K562 (cell line): ENCODE results near the gene ACBD4. TPM values are rescaled to one million over a fixed set of nuclear protein-coding genes. Genes with fewer than 3 reads are reported as not detected.

ENCODE experiments used
- ATAC-seq: fragments of 200-7000 bp; cut with Tn5 transposase; 3 replicates; pipeline ENCODE4 v1.9.1; 2020; ENCODE audit warnings: moderate library complexity
- BruUV-seq: library from RNA; stranded (reverse); fragments of 400-500 nt; replicated peaks from 2 replicates; lab custom pipeline; 2021; lab: Mats Ljungman, UMichigan
- CTCF ChIA-PET: fragments of 300-600 bp; formaldehyde crosslinking; extraction: SDS; loops from one replicate; lab custom pipeline; 2021; ENCODE audit warnings: low intra/inter-chr PET ratio; lab: Yijun Ruan, JAX
- POLR2A ChIA-PET: fragments of 300-600, 350-650 bp; sonication (Branson Sonifier 250); formaldehyde crosslinking; extraction: SDS; loops from one replicate; lab custom pipeline; 2021; ENCODE audit warnings: antibody characterized with exemption, inconsistent platforms; lab: Yijun Ruan, JAX
- DNase-seq, 4 experiments: peaks; one replicate each; pipeline versions ENCODE4 v3.0.0 to v3.0.0-alpha.2; 2011 to 2018; ENCODE audit warnings: low spot score in 3 of 4, mixed read lengths in 3 of 4; ENCODE audit errors: extremely low read depth in 1 of 4
- FAIRE-seq: peaks from 2 replicates; lab custom pipeline; 2011; peaks lifted over from hg19 to GRCh38; lab: Jason Lieb, UNC
- H2AFZ ChIP-seq: 2 replicates; pipeline ENCODE4 v1.6.0; 2011; ENCODE audit warnings: low read depth, low read length, control low read depth, inconsistent platforms
- H3K27ac ChIP-seq: fragments of 200-600 bp; 3 replicates; pipeline ENCODE4 v1.8.0; 2011; ENCODE audit warnings: low read depth, mild to moderate bottlenecking, control low read depth, inconsistent platforms, low read length, moderate library complexity, mixed read lengths; ENCODE audit errors: extremely low read depth
- H3K27me3 ChIP-seq, 2 experiments: fragments of 300-600 bp in 1 of 2; 2 replicates in 1 of 2; 3 replicates in 1 of 2; pipeline versions ENCODE4 v1.6.0 to v1.8.0; 2011; ENCODE audit warnings: inconsistent platforms in 2 of 2, low read length in 2 of 2, mild to moderate bottlenecking in 1 of 2, mixed read lengths in 1 of 2, moderate library complexity in 1 of 2; ENCODE audit not compliant: control insufficient read depth in 2 of 2, insufficient read depth in 2 of 2
- H3K36me3 ChIP-seq: fragments of 300-600 bp; 3 replicates; pipeline ENCODE4 v1.8.0; 2011; ENCODE audit warnings: mild to moderate bottlenecking, low read length, inconsistent platforms; ENCODE audit not compliant: control insufficient read depth, insufficient read depth
- H3K4me1 ChIP-seq, 2 experiments: fragments of 200-600 bp in 1 of 2; replicated peaks in 1 of 2; 2 replicates in 1 of 2; 3 replicates in 1 of 2; pipeline versions ENCODE4 v1.5.1 to v1.8.0; 2011; ENCODE audit warnings: inconsistent platforms in 2 of 2, low read length in 2 of 2, mild to moderate bottlenecking in 1 of 2, mixed read lengths in 1 of 2, moderate library complexity in 1 of 2; ENCODE audit not compliant: control insufficient read depth in 2 of 2, insufficient read depth in 2 of 2
- H3K4me2 ChIP-seq: 2 replicates; pipeline ENCODE4 v1.6.1; 2011; ENCODE audit warnings: low read length, control low read depth, inconsistent platforms, mixed read lengths; ENCODE audit not compliant: insufficient read depth
- H3K4me3 ChIP-seq: fragments of 200-600 bp; sonication (generic), shearing (Covaris generic); 2 replicates; pipeline ENCODE4 v1.5.1; 2016; ENCODE audit warnings: control low read depth, inconsistent platforms
- H3K79me2 ChIP-seq: fragments of 200-600 bp; 3 replicates; pipeline ENCODE4 v1.8.0; 2011; ENCODE audit warnings: low read length, inconsistent platforms; ENCODE audit not compliant: control insufficient read depth, insufficient read depth
- H3K9ac ChIP-seq, 2 experiments: 2 replicates each; pipeline versions ENCODE4 v1.6.0 to v1.6.1; 2011; ENCODE audit warnings: low read depth in 2 of 2, low read length in 2 of 2, control low read depth in 1 of 2, inconsistent platforms in 1 of 2, mild to moderate bottlenecking in 1 of 2, mixed read lengths in 1 of 2; ENCODE audit not compliant: insufficient read depth in 1 of 2
- H3K9me1 ChIP-seq: one replicate; pipeline ENCODE4 v1.6.0; 2011; ENCODE audit warnings: inconsistent platforms, mild to moderate bottlenecking, low read length, moderate library complexity; ENCODE audit not compliant: control insufficient read depth, insufficient read depth
- H3K9me3 ChIP-seq: replicated peaks from 2 replicates; pipeline ENCODE4 v1.5.1; 2011; ENCODE audit warnings: low read depth, low read length, inconsistent platforms; ENCODE audit not compliant: control insufficient read depth, insufficient read depth
- H4K20me1 ChIP-seq: replicated peaks from 2 replicates; pipeline ENCODE4 v1.6.1; 2011; ENCODE audit warnings: low read length, inconsistent platforms, mixed read lengths; ENCODE audit not compliant: control insufficient read depth, insufficient read depth
- ARID3A ChIP-seq: IDR thresholded peaks from 2 replicates; pipeline ENCODE4 v1.6.1; 2012; ENCODE audit warnings: low read depth, low read length, improper control_type of control experiment, borderline replicate concordance
- CUX1 ChIP-seq: fragments of 200-800 bp; sonication (Bioruptor generic); IDR thresholded peaks from 2 replicates; pipeline ENCODE4 v1.6.1; 2016; ENCODE audit warnings: missing genetic modification characterization, missing compliant biosample characterization
- HDGF ChIP-seq: fragments of 450-650 bp; IDR thresholded peaks from 2 replicates; pipeline ENCODE4 v1.6.1; 2016
- HOXB6 ChIP-seq: fragments of 250-450 bp; sonication (Bioruptor Pico); IDR thresholded peaks from 2 replicates; pipeline ENCODE4 v1.5.1; 2022; ENCODE audit warnings: mild to moderate bottlenecking, borderline replicate concordance
- MCM5 ChIP-seq: fragments of 450-650 bp; IDR thresholded peaks from 2 replicates; pipeline ENCODE4 v1.6.1; 2016; ENCODE audit warnings: low read depth
- RBBP5 ChIP-seq: fragments of 200-600 bp; sonication (generic); IDR thresholded peaks from 2 replicates; pipeline ENCODE4 v1.6.1; 2012; ENCODE audit warnings: borderline replicate concordance, mild to moderate bottlenecking, low read length, control low read depth, inconsistent platforms; ENCODE audit not compliant: insufficient read depth, poor library complexity, severe bottlenecking
- ZNF408 ChIP-seq: fragments of 250-450 bp; sonication (Bioruptor Pico); IDR thresholded peaks from 2 replicates; pipeline ENCODE4 v1.4.0; 2020; ENCODE audit warnings: low read depth, mild to moderate bottlenecking, moderate library complexity
- ZNF609 ChIP-seq: sonication (generic); formaldehyde crosslinking; IDR thresholded peaks from 2 replicates; pipeline ENCODE4 v1.8.1; 2023; ENCODE audit warnings: missing genetic modification reagents, mild to moderate bottlenecking, borderline replicate concordance
- ZNF695 ChIP-seq: fragments of 450-650 bp; formaldehyde crosslinking; IDR thresholded peaks from 2 replicates; pipeline ENCODE4 v1.4.0; 2020; ENCODE audit warnings: mild to moderate bottlenecking, moderate library complexity
- ZSCAN32 ChIP-seq: fragments of 450-650 bp; formaldehyde crosslinking; IDR thresholded peaks from 2 replicates; pipeline ENCODE4 v1.4.0; 2020; ENCODE audit warnings: mild to moderate bottlenecking, moderate library complexity
- WGBS: fragments of 100-300 bp; shearing (Covaris generic); methylation state at CpG from one replicate; pipeline ENCODE4 v1.1.6; 2016; ENCODE audit warnings: low coverage, mixed read lengths; ENCODE audit not compliant: insufficient coverage; ENCODE audit errors: missing lambda C conversion rate; 5-methylcytosine and 5-hydroxymethylcytosine counted together
- in situ Hi-C: fragments of 300-500 bp; cut with MboI; formaldehyde crosslinking; loops from 4 replicates; pipeline ENCODE4 v1.15.0; 2018; ENCODE audit warnings: inconsistent platforms, mixed read lengths
- intact Hi-C: fragments of 100-400 bp; cut with micrococcal nuclease; formaldehyde crosslinking; loops from 2 replicates; pipeline ENCODE4 v1.14.2; 2022
- polyA plus RNA-seq, 8 experiments: library from polyadenylated mRNA; depleted of rRNA in 4 of 8; stranded (reverse) in 5 of 8; unstranded in 3 of 8; fragments of >200 nt; fragmentation: Nextera tagmentation in 2 of 8; fragmentation: Illumina TruSeq in 1 of 8; extraction: Ambion mirVana in 2 of 8; extraction: Trizol in 1 of 8; gene quantifications; 2 replicates each; pipeline versions ENCODE4 v1.2.1 to v1.2.3, GENCODE V29; 2011 to 2014; ENCODE audit warnings: inconsistent platforms in 1 of 8, missing spikeins in 1 of 8
- total RNA-seq, 7 experiments: library from RNA; depleted of rRNA in 6 of 7; stranded (reverse); fragments of >200 nt in 6 of 7; fragmentation: Illumina TruSeq in 2 of 7; extraction: Trizol in 2 of 7; gene quantifications; 2 replicates each; pipeline versions ENCODE4 v1.2.1 to v1.2.3, GENCODE V29; 2011 to 2021; ENCODE audit warnings: low replicate concordance in 1 of 7

ACBD4 gene
- total and polyA plus RNA-seq, 9 of the 15 experiments (the other 6 are each of a cell fraction or from before 2014, with no cell fraction given) = 0.14 to 6.9 (median 4.6) TPM

GRCh38 chr17:45139533-45139920 lies 4.0 kb downstream of the ACBD4 start:
- ChIA-PET POLR2A (interaction anchor here (0.9 to 7.1 kb wide), 3 partner anchors 10 to 79 kb away, joined by 3 to 119 read pairs (median 4); partner anchors contain the start of genes HEXIM1 and NMT1), CTCF (no interaction called here)
- H3K4me3 ChIP-seq = no peak overlapping the region
- no TSS peak for BruUV-seq
- 49% methylated on average over 4 of the region's 4 CpGs for WGBS
- H3K9ac ChIP-seq = peak overlapping the region in 1 of 2 experiments; percentile 1; a peak in 1 of 4 replicates
- no peak overlapping the region for H3K4me2 ChIP-seq
- H2AFZ ChIP-seq = no peak overlapping the region
- in situ Hi-C loops = loop anchor here (5.0 kb wide), 1 partner anchor 58 kb away; no protein-coding TSS in a partner anchor
- no peaks in the 10 kb centered on the region for H3K36me3 ChIP-seq
- peaks cover 7% of the 10 kb centered on the region; the same call in 1 of the 3 replicates for H3K79me2 ChIP-seq
- FAIRE-seq (no peak), DNase-seq (no peak), ATAC-seq (no peak)
- no peaks in the 10 kb centered on the region for H4K20me1 ChIP-seq
- H3K9me1 ChIP-seq = no peaks in the 10 kb centered on the region
- H3K27ac ChIP-seq = no peak overlapping the region
- no peaks in the 10 kb centered on the region for H3K9me3 ChIP-seq
- H3K4me1 ChIP-seq = peaks cover 14 to 37% of the 10 kb centered on the region in 2 experiments
- intact Hi-C loops = loop anchor here (5.0 kb wide), 1 partner anchor 248 kb away; no protein-coding TSS in a partner anchor
- H3K27me3 ChIP-seq = no peaks in the 10 kb centered on the region
- TF ChIP-seq ZSCAN32 (CRISPR knock-in tag) (no peak), ZNF609 (CRISPR knock-in tag) (no peak), ZNF695 (CRISPR knock-in tag) (no peak), CUX1 (CRISPR knock-in tag) (no peak), ARID3A (no peak), RBBP5 (no peak), ZNF408 (no peak), MCM5 (no peak), HDGF (no peak), HOXB6 (CRISPR knock-in tag) (no peak)
